LNCaP clone FGC (cell line): Measurements from ENCODE around the gene EEF1AKMT1.
A peak's percentile ranks its signal among the peaks of the same experiment; 100 is the strongest.

ENCODE experiments used
- DNase-seq: peaks from one replicate; pipeline ENCODE4 v3.0.0-alpha.2; 2011; ENCODE audit warnings: low read depth
- H3K4me3 ChIP-seq: 2 replicates; pipeline ENCODE4 v1.5.1; 2011; ENCODE audit warnings: mild to moderate bottlenecking, low read depth, low read length, control low read depth
- TF ChIP-seq, protein P1 (sequence below): IDR thresholded peaks from 2 replicates; pipeline ENCODE4 v1.5.1; 2012; ENCODE audit warnings: mild to moderate bottlenecking; ENCODE audit not compliant: control insufficient read depth, insufficient read depth; ENCODE audit errors: extremely low read depth

The EEF1AKMT1 gene, protein sequence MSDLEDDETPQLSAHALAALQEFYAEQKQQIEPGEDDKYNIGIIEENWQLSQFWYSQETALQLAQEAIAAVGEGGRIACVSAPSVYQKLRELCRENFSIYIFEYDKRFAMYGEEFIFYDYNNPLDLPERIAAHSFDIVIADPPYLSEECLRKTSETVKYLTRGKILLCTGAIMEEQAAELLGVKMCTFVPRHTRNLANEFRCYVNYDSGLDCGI

DNA sequence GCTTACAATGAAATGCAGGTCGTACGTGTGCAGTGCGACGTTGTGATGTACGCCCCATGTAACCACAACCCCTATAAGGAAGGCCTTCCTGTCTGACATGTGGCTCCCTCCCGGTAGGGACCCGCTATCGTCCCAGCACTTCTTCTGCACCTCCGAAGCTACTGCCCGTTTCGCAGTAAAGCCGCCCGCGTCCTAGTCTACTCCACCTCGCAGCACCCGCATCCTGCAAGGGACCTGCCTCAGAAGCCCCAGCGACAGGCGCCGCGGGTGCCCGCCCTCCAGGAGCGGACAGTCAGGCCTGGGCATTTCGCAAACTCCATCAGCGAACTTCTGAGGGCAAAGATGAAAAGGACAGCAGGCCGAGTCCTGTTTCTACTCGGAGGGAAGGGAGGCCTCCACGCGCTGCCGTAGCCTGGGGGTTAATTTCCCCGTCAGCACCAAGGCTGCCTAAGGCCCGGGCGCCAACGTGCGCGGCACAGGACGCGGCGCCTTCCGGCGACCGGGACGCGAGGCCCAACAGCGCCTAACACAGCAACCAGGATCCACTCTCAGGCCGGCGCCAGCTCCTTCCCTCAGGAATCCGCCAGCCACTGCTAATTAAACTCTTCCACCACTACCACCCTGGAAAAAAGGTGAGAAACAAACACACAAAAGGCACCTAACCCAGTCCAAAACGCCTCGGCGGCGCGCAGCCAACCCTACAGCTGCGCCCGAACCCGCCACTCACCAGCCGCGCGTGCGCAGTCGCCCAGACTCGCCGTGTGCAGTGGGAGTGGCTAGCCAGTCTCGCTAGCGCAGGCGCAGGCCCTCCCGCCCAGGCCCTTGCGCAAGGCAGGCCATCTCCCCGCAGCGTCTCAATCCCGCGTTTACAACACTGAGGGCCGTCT, at the start of gene EEF1AKMT1:
Gene EEF1AKMT1 (minus strand): TSS at position 768 of the 887 bp plus-strand sequence. CDS start 16,363 bp downstream, outside the sequence.
- TF ChIP-seq, protein P1, sequence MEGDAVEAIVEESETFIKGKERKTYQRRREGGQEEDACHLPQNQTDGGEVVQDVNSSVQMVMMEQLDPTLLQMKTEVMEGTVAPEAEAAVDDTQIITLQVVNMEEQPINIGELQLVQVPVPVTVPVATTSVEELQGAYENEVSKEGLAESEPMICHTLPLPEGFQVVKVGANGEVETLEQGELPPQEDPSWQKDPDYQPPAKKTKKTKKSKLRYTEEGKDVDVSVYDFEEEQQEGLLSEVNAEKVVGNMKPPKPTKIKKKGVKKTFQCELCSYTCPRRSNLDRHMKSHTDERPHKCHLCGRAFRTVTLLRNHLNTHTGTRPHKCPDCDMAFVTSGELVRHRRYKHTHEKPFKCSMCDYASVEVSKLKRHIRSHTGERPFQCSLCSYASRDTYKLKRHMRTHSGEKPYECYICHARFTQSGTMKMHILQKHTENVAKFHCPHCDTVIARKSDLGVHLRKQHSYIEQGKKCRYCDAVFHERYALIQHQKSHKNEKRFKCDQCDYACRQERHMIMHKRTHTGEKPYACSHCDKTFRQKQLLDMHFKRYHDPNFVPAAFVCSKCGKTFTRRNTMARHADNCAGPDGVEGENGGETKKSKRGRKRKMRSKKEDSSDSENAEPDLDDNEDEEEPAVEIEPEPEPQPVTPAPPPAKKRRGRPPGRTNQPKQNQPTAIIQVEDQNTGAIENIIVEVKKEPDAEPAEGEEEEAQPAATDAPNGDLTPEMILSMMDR, result no peak
- peak within 1 kb of the TSS; percentile 54 for H3K4me3 ChIP-seq
- DNase-seq, result peak; percentile 38

DNA sequence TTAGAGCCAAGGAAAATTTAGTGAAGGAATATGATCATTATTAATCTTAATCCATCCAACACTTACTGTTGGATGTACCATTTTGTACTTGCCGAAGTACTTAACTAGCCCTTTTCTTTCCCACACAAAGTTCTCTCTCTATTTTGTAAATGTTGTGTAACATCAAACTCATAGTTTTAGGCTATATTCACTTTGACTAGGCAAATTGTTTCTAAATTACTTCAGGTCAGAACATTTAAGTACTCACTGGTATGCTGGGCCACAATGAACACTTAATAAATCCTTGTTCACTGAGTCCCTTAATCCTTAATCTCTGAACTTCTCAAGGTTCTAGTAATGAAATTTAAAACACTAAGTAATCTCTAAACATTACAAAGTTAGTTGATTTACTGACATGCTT, 49.3 kb upstream of the EEF1AKMT1 start:
- H3K4me3 ChIP-seq, result no peak overlapping the region
- no peak for DNase-seq
- TF ChIP-seq, protein P1, result no peak

DNA sequence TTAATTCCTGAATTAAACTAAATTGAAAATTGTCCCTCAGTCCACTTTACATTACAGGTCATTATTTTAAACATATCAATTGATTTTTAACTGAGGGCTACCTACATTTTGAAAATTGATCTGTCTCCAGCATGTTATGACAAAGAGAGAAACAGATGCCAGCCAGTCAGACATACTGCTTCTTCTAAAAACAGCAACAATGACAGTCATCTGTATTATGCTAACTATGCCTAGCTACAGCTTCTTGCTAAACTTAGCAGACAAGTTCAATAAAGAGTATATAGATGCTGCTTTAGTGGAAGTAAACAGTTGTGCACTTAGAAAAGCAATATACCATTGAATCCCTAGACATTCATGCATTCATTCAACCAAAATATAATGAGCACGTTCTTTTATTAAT, 48.6 kb upstream of the EEF1AKMT1 start:
- DNase-seq, result no peak
- TF ChIP-seq, protein P1, result no peak
- no peak overlapping the region for H3K4me3 ChIP-seq

DNA sequence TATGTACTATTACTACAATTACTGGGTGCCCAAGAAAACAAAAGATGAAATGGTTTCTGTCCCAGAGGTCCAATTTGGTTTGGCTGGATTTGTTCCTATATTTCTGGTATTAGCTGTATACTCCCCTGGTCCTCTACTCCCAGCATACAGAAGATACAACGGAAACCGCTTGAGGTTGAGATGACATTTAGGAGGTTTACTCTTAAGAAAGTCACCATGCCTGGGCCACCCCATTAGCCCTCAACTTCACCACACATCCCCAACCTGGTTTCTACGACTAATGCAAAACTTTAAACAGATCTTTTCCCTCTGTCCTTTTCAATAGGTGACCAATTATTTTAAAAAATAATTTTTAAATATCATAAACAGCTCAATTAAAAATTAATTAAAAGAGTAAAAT, 46.0 kb upstream of the EEF1AKMT1 start:
- no peak for DNase-seq
- TF ChIP-seq, protein P1, result no peak

DNA sequence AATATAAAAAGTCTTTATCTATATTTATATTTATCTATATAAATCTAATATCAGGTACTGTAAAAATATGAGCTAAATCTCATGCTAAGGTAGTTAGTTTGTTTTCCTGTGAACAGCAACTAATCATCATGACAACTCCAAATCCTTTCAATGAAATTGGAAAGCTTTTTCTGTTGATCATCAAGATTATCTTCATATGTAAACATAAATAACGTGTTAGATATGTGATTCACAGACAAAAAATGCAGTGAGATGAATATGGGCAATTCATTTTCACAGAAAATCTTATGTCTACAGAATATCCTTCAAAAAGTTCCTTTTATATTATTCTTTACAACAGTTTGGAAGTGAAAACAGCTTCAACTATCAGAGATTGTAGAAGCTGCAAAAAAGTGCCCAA, 41.7 kb upstream of the EEF1AKMT1 start:
- no peak for DNase-seq
- TF ChIP-seq, protein P1, result no peak
- H3K4me3 ChIP-seq, result no peak overlapping the region

More for the DNA sequence above, 46.0 kb upstream of the EEF1AKMT1 start:
- no peak overlapping the region for H3K4me3 ChIP-seq

DNA sequence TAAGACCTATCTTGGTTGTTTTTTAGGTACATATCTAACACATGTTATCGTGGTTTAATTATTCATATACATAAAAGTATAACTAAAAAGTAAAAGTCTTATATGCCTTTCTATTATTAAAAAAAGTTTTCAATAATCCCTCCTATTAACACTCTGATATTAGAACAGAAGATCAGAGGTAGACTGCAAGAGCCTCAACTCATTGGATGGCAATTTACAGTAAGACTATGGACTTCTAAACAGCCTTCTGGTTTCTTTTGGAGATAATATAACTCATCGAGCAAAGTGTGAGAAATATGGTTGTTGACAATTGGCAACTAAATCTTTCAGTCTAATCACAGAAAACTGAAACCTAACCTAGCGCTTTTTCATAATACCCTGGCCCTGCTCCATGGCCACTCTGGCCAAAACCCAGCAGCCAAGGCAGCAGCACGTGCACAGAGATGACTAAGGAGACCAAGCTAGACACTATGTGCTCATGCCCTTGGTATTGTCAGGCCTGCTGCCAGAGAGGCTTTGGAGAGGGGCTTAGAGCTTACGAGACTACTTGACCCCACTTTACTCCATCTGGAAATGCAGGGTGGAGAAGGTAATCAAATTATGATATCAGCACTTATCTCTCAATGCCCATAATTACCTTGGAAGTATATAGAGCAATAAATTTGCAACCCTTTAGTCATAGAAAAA, 40.6 kb upstream of the EEF1AKMT1 start:
- DNase-seq, result no peak
- H3K4me3 ChIP-seq, result no peak overlapping the region
- TF ChIP-seq, protein P1, result no peak
